ENCODE results near the gene IRAK1.

- TF ChIP-seq BACH2 (CRISPR knock-in tag; IDR thresholded peaks at IDR 0.05; ENCODE audit: borderline replicate concordance) (no peak), PPARA (CRISPR knock-in tag; IDR thresholded peaks at IDR 0.05; ENCODE audit: borderline replicate concordance) (no peak), PATZ1 (CRISPR knock-in tag; IDR thresholded peaks at IDR 0.05; ENCODE audit: borderline replicate concordance) (no peak), ZFP30 (CRISPR knock-in tag; IDR thresholded peaks at IDR 0.05) (no peak), ZC3H10 (CRISPR knock-in tag; IDR thresholded peaks at IDR 0.05) (no peak), ESRRG (CRISPR knock-in tag; IDR thresholded peaks at IDR 0.05) (no peak), TCF4 (CRISPR knock-in tag; IDR thresholded peaks at IDR 0.05; ENCODE audit: borderline replicate concordance) (no peak), OSR1 (CRISPR knock-in tag; IDR thresholded peaks at IDR 0.05) (no peak)
These were observed 38.1 kb upstream of the IRAK1 start for GRCh38 chrX:154057791-154058190.

Data from SK-N-SH treated with all-trans-retinoic acid at 6 μM for 48 hours (cell line).